GM12878 (cell line): ENCODE data around the gene OR4C45. TPM values are rescaled to one million over a fixed set of nuclear protein-coding genes. Genes with fewer than 3 reads are reported as not detected.

ENCODE experiments used
- ATAC-seq: fragments of 200-7000 bp; cut with Tn5 transposase; 3 replicates; pipeline ENCODE4 v1.9.1; 2020; ENCODE audit warnings: mild to moderate bottlenecking, moderate library complexity
- BruUV-seq: library from RNA; stranded (reverse); fragments of 400-500 nt; replicated peaks from 2 replicates; lab custom pipeline; 2021; lab: Mats Ljungman, UMichigan
- CTCF ChIA-PET: fragments of 300-600 bp; sonication (Branson Sonifier 250); formaldehyde crosslinking; extraction: SDS; loops from one replicate; lab custom pipeline; 2021; ENCODE audit warnings: inconsistent platforms; lab: Yijun Ruan, JAX
- POLR2A ChIA-PET: fragments of 350-600 bp; formaldehyde crosslinking; extraction: SDS; loops from one replicate; lab custom pipeline; 2021; ENCODE audit warnings: inconsistent platforms; lab: Charles Lee
- RAD21 ChIA-PET: fragments of 300-600 bp; sonication (Branson Sonifier 250); formaldehyde crosslinking; loops from one replicate; lab custom pipeline; 2023; ENCODE audit warnings: antibody characterized with exemption; ENCODE audit not compliant: unreplicated experiment; lab: Charles Lee
- SMC1A ChIA-PET: fragments of 300-600 bp; sonication (Branson Sonifier 250); formaldehyde crosslinking; loops from one replicate; lab custom pipeline; 2023; ENCODE audit not compliant: unreplicated experiment, uncharacterized antibody; lab: Charles Lee
- DNase-seq: peaks from one replicate; pipeline ENCODE4 v3.0.0-alpha.2; 2011; ENCODE audit warnings: low read depth, low spot score
- FAIRE-seq: peaks from 3 replicates; lab custom pipeline; 2011; peaks lifted over from hg19 to GRCh38; lab: Jason Lieb, UNC
- H2AFZ ChIP-seq: 2 replicates; pipeline ENCODE4 v1.6.0; 2011; ENCODE audit warnings: low read depth, low read length, control low read depth; ENCODE audit not compliant: control insufficient read depth
- H3K27ac ChIP-seq: 2 replicates; pipeline ENCODE4 v1.5.1; 2011; ENCODE audit warnings: control low read depth; ENCODE audit not compliant: control insufficient read depth, insufficient read depth
- H3K27me3 ChIP-seq, 2 experiments: replicated peaks in 1 of 2; 2 replicates each; pipeline versions ENCODE4 v1.6.0 to v1.6.1; 2011; ENCODE audit warnings: low read length in 1 of 2; ENCODE audit not compliant: control insufficient read depth in 2 of 2, insufficient read depth in 2 of 2
- H3K36me3 ChIP-seq, 2 experiments: 2 replicates each; pipeline ENCODE4 v1.5.1; 2011; ENCODE audit warnings: low read length in 1 of 2; ENCODE audit not compliant: control insufficient read depth in 2 of 2, insufficient read depth in 2 of 2
- H3K4me1 ChIP-seq: 2 replicates; pipeline ENCODE4 v1.6.1; 2011; ENCODE audit warnings: mild to moderate bottlenecking, low read length, moderate library complexity, mixed read lengths; ENCODE audit not compliant: control insufficient read depth, insufficient read depth
- H3K4me2 ChIP-seq: 2 replicates; pipeline ENCODE4 v1.6.0; 2011; ENCODE audit warnings: control low read depth; ENCODE audit not compliant: control insufficient read depth, insufficient read depth
- H3K4me3 ChIP-seq: fragments of 200-600 bp; sonication (generic); 2 replicates; pipeline ENCODE4 v1.5.1; 2016
- H3K79me2 ChIP-seq: 2 replicates; pipeline ENCODE4 v1.6.0; 2011; ENCODE audit warnings: low read length; ENCODE audit not compliant: control insufficient read depth, insufficient read depth
- H3K9ac ChIP-seq: 2 replicates; pipeline ENCODE4 v1.8.0; 2011; ENCODE audit warnings: low read length, control low read depth, mixed read lengths; ENCODE audit not compliant: control insufficient read depth, insufficient read depth
- H3K9me3 ChIP-seq: replicated peaks from 3 replicates; pipeline ENCODE4 v1.5.1; 2011; ENCODE audit warnings: mild to moderate bottlenecking, low read length; ENCODE audit not compliant: control insufficient read depth, insufficient read depth
- H4K20me1 ChIP-seq: 2 replicates; pipeline ENCODE4 v1.6.0; 2011; ENCODE audit not compliant: control insufficient read depth, insufficient read depth
- BMI1 ChIP-seq: fragments of 450-650 bp; IDR thresholded peaks from 2 replicates; pipeline ENCODE4 v1.6.1; 2016; ENCODE audit warnings: mild to moderate bottlenecking, moderate library complexity, borderline replicate concordance
- CEBPZ ChIP-seq: fragments of 150-350 bp; IDR thresholded peaks from 2 replicates; pipeline ENCODE4 v1.6.1; 2016; ENCODE audit warnings: low read depth, low read length
- EED ChIP-seq: sonication (generic); IDR thresholded peaks from 2 replicates; pipeline ENCODE4 v1.6.1; 2016; ENCODE audit warnings: antibody characterized with exemption, low read depth
- IKZF1 ChIP-seq: fragments of 450-650 bp; conservative IDR thresholded peaks from 2 replicates; pipeline ENCODE4 v1.6.1; 2017; ENCODE audit warnings: antibody characterized with exemption, mild to moderate bottlenecking
- MYB ChIP-seq: fragments of 150-350 bp; IDR thresholded peaks from 2 replicates; pipeline ENCODE4 v1.6.1; 2014; ENCODE audit warnings: mild to moderate bottlenecking, low read depth, low read length, borderline replicate concordance
- MYC ChIP-seq: IDR thresholded peaks from 2 replicates; pipeline ENCODE4 v1.6.1; 2011; ENCODE audit warnings: mild to moderate bottlenecking, low read length, moderate library complexity, inconsistent platforms; ENCODE audit not compliant: insufficient read depth, insufficient replicate concordance, insufficient read length, severe bottlenecking
- POLR2AphosphoS5 ChIP-seq: IDR thresholded peaks from 2 replicates; pipeline ENCODE4 v1.6.1; 2011; ENCODE audit warnings: mild to moderate bottlenecking, low read length, inconsistent platforms
- RAD51 ChIP-seq: fragments of 450-650 bp; IDR thresholded peaks from 2 replicates; pipeline ENCODE4 v1.6.1; 2016; ENCODE audit warnings: moderate library complexity, mild to moderate bottlenecking, inconsistent platforms
- SP1 ChIP-seq: IDR thresholded peaks from one replicate; pipeline ENCODE4 v1.6.1; 2011; ENCODE audit warnings: low read depth, low read length
- SREBF1 ChIP-seq: IDR thresholded peaks from 2 replicates; pipeline ENCODE4 v1.6.1; 2012; ENCODE audit warnings: mild to moderate bottlenecking, low read length
- SREBF2 ChIP-seq: IDR thresholded peaks from 2 replicates; pipeline ENCODE4 v1.6.1; 2012; ENCODE audit warnings: mild to moderate bottlenecking, low read length
- ZNF217 ChIP-seq: fragments of 450-650 bp; IDR thresholded peaks from 2 replicates; pipeline ENCODE4 v1.6.1; 2017; ENCODE audit warnings: antibody characterized with exemption, mild to moderate bottlenecking
- WGBS: methylation state at CpG from one replicate; pipeline ENCODE4 v1.1.6; 2016; ENCODE audit warnings: low lambda C conversion rate; ENCODE audit not compliant: insufficient replicate concordance, insufficient coverage; ENCODE audit errors: missing lambda C conversion rate; 5-methylcytosine and 5-hydroxymethylcytosine counted together
- in situ Hi-C: fragments of 300-500 bp; cut with MboI; formaldehyde crosslinking; loops from 9 replicates; pipeline ENCODE4 v1.14.3; 2018; ENCODE audit warnings: mixed read lengths
- intact Hi-C: fragments of 100-400 bp; cut with micrococcal nuclease; formaldehyde crosslinking; loops from one replicate; pipeline ENCODE4 v1.14.2; 2022; ENCODE audit not compliant: unreplicated experiment
- polyA plus RNA-seq, 11 experiments: library from polyadenylated mRNA; depleted of rRNA in 4 of 11; unstranded in 6 of 11; stranded (reverse) in 5 of 11; fragments of >200 nt; fragmentation: Nextera tagmentation in 4 of 11; fragmentation: Illumina TruSeq in 1 of 11; extraction: Ambion mirVana in 4 of 11; extraction: Trizol in 1 of 11; gene quantifications; 1 replicate in 1 of 11; 2 replicates in 10 of 11; pipeline versions ENCODE4 v1.2.1 to v1.2.3, GENCODE V29; 2011 to 2016; ENCODE audit warnings: inconsistent platforms in 2 of 11, missing spikeins in 2 of 11, low read depth in 1 of 11
- total RNA-seq, 4 experiments: library from RNA; depleted of rRNA in 3 of 4; stranded (reverse); fragments of >200 nt in 3 of 4; fragmentation: Illumina TruSeq in 1 of 4; extraction: Trizol in 1 of 4; gene quantifications; 2 replicates each; pipeline versions ENCODE4 v1.2.1 to v1.2.3, GENCODE V29; 2013 to 2021

OR4C45 gene
- total and polyA plus RNA-seq, 10 of the 15 experiments (the other 5 are each of a cell fraction or from before 2014, with no cell fraction given) = not detected

DNA sequence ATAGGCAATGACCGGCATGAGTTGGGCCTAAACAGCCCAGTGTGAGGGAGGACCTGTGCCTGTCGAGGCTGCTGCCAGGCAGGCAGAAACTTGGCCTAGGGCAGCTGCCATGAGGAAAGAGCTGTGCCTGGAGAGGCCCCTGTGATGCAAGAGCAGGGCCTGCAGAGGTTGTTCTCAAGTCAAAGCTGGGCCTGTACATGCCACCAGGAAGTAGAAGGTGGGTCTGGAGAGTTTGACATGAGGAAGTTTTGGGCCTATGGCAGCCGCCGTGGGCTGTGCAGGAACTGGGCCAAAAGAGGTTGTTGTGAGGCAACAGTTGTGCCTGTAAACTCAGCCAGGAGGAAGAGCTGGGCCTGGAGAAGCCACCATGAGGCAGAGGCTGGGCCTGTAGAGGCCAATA is 43.2 kb downstream of the OR4C45 start:
- no peak overlapping the region for H2AFZ ChIP-seq
- RAD21 ChIA-PET = no interaction called here

GRCh38 chr11:50077526-50077925 is 44.9 kb downstream of the OR4C45 start:
- CTCF ChIA-PET = no interaction called here

More for the DNA sequence above, 43.2 kb downstream of the OR4C45 start:
- no peaks in the 10 kb centered on the region for H3K27me3 ChIP-seq
- H3K4me2 ChIP-seq = no peak overlapping the region
- H3K9me3 ChIP-seq = no peaks in the 10 kb centered on the region; the same call in 2 of the 3 replicates
- BruUV-seq = no TSS peak
- H3K27ac ChIP-seq = no peak overlapping the region
- no peak for FAIRE-seq
- no peaks in the 10 kb centered on the region for H3K79me2 ChIP-seq
- no peak for TF ChIP-seq BMI1
- TF ChIP-seq RAD51 = no peak
- no peak for TF ChIP-seq SREBF1
- no peak for TF ChIP-seq ZNF217
- TF ChIP-seq MYC = no peak
- no peak for TF ChIP-seq EED
- no peak for TF ChIP-seq IKZF1
- CTCF ChIA-PET = no interaction called here
- H4K20me1 ChIP-seq = no peaks in the 10 kb centered on the region
- H3K9ac ChIP-seq = no peak overlapping the region
- ATAC-seq = no peak
- intact Hi-C loops = no loop called here
- in situ Hi-C loops = loop anchor here (25.0 kb wide), 1 partner anchor 161 kb away; no protein-coding TSS in a partner anchor
- POLR2A ChIA-PET = no interaction called here
- 51% methylated on average over 4 of the region's 4 CpGs for WGBS
- no peak overlapping the region for H3K4me3 ChIP-seq
- SMC1A ChIA-PET = no interaction called here
- H3K4me1 ChIP-seq = no peaks in the 10 kb centered on the region
- no peaks in the 10 kb centered on the region for H3K36me3 ChIP-seq
- no peak for DNase-seq

More at GRCh38 chr11:50077526-50077925, 44.9 kb downstream of the OR4C45 start:
- ChIA-PET POLR2A (no interaction called here), RAD21 (no interaction called here), SMC1A (no interaction called here)
- Histone ChIP-seq H3K27me3 (no peaks in the 10 kb centered on the region), H3K27ac (no peak overlapping the region), H3K9me3 (no peaks in the 10 kb centered on the region; the same call in 2 of the 3 replicates), H3K4me3 (no peak overlapping the region), H4K20me1 (no peaks in the 10 kb centered on the region), H3K9ac (no peak overlapping the region), H3K4me2 (no peak overlapping the region), H3K36me3 (no peaks in the 10 kb centered on the region), H3K4me1 (no peaks in the 10 kb centered on the region), H2AFZ (no peak overlapping the region), H3K79me2 (no peaks in the 10 kb centered on the region)
- intact Hi-C loops (no loop called here), in situ Hi-C loops (loop anchor here (25.0 kb wide), 1 partner anchor 160 kb away; no protein-coding TSS in a partner anchor)
- ATAC-seq (no peak), FAIRE-seq (no peak), DNase-seq (no peak)
- 25% methylated on average over 5 of the region's 5 CpGs for WGBS
- TF ChIP-seq RAD51 = no peak
- TF ChIP-seq SP1 = no peak
- TF ChIP-seq CEBPZ = no peak
- no peak for TF ChIP-seq SREBF2
- TF ChIP-seq POLR2AphosphoS5 = no peak
- TF ChIP-seq MYB = no peak
- BruUV-seq = no TSS peak
